OCI-LY7 (cell line): ENCODE measurements around the gene DPP10. TPM values are rescaled to one million over a fixed set of nuclear protein-coding genes. Genes with fewer than 3 reads are reported as not detected.
"Not testable (repeated sequence)": the region's sequence is repeated elsewhere in the genome, so short reads cannot be mapped to it uniquely, and the experiment has no call there.

Experiments used
- BruUV-seq: library from RNA; stranded (reverse); fragments of 400-500 nt; replicated peaks from 2 replicates; lab custom pipeline; 2021; lab: Mats Ljungman, UMichigan
- CTCF ChIA-PET: fragments of 300-600 bp; sonication (Branson Sonifier 250); formaldehyde crosslinking; loops from one replicate; lab custom pipeline; 2022; ENCODE audit warnings: antibody characterized with exemption; ENCODE audit not compliant: unreplicated experiment; lab: Charles Lee
- POLR2A ChIA-PET: fragments of 300-600 bp; sonication (Branson Sonifier 250); formaldehyde crosslinking; loops from one replicate; lab custom pipeline; 2022; ENCODE audit warnings: antibody characterized with exemption; lab: Charles Lee
- DNase-seq: peaks from one replicate; pipeline ENCODE4 v3.0.0-alpha.2; 2015; ENCODE audit warnings: low spot score
- H2AFZ ChIP-seq: fragments of 200-600 bp; sonication (generic), shearing (Covaris generic); 2 replicates; pipeline ENCODE4 v1.6.1; 2014; ENCODE audit warnings: mild to moderate bottlenecking, antibody characterized with exemption, low read length, moderate library complexity
- H3K27ac ChIP-seq: fragments of 200-600 bp; sonication (generic); 2 replicates; pipeline ENCODE4 v1.5.1; 2014; ENCODE audit warnings: mixed run types, low read depth, mild to moderate bottlenecking, moderate library complexity, low read length, inconsistent platforms; ENCODE audit not compliant: poor library complexity, severe bottlenecking
- H3K36me3 ChIP-seq: fragments of 200-600 bp; sonication (generic); 2 replicates; pipeline ENCODE4 v1.6.1; 2014; ENCODE audit warnings: mild to moderate bottlenecking, antibody characterized with exemption, low read length, moderate library complexity, mixed read lengths; ENCODE audit not compliant: insufficient read depth
- H3K4me1 ChIP-seq: fragments of 200-600 bp; sonication (generic); 2 replicates; pipeline ENCODE4 v1.5.1; 2014; ENCODE audit warnings: mild to moderate bottlenecking, low read length; ENCODE audit not compliant: insufficient read depth, poor library complexity, severe bottlenecking
- H3K4me2 ChIP-seq: fragments of 200-600 bp; sonication (generic); 2 replicates; pipeline ENCODE4 v1.6.1; 2014; ENCODE audit warnings: mild to moderate bottlenecking, low read length
- H3K4me3 ChIP-seq: fragments of 200-600 bp; sonication (generic); 2 replicates; pipeline ENCODE4 v1.5.1; 2014; ENCODE audit warnings: mild to moderate bottlenecking, low read depth, low read length; ENCODE audit not compliant: poor library complexity, severe bottlenecking
- H3K79me2 ChIP-seq: fragments of 200-600 bp; sonication (generic); 2 replicates; pipeline ENCODE4 v1.6.1; 2016; ENCODE audit warnings: low read depth, mild to moderate bottlenecking, low read length, moderate library complexity, mixed read lengths; ENCODE audit not compliant: insufficient read depth
- H3K9me2 ChIP-seq: fragments of 200-600 bp; sonication (generic); 2 replicates; pipeline ENCODE4 v1.6.1; 2016; ENCODE audit warnings: mild to moderate bottlenecking, low read length, mixed read lengths; ENCODE audit not compliant: insufficient read depth
- H3K9me3 ChIP-seq: fragments of 200-600 bp; sonication (generic); 2 replicates; pipeline ENCODE4 v1.6.1; 2014; ENCODE audit warnings: mild to moderate bottlenecking, mixed run types, low read length, mixed read lengths
- H4K20me1 ChIP-seq: fragments of 200-600 bp; sonication (generic); 2 replicates; pipeline ENCODE4 v1.6.1; 2014; ENCODE audit warnings: mild to moderate bottlenecking, antibody characterized with exemption, low read length, moderate library complexity, mixed read lengths; ENCODE audit not compliant: insufficient read depth
- CTCF ChIP-seq: fragments of 200-600 bp; sonication (generic); conservative IDR thresholded peaks from 2 replicates; pipeline ENCODE4 v1.5.1; 2014; ENCODE audit warnings: mild to moderate bottlenecking, antibody characterized with exemption, low read length, moderate library complexity, mixed read lengths
- EZH2phosphoT487 ChIP-seq: fragments of 200-600 bp; sonication (generic); IDR thresholded peaks from 2 replicates; pipeline ENCODE4 v1.6.1; 2018; ENCODE audit warnings: low read depth, borderline replicate concordance, mild to moderate bottlenecking, mixed run types, antibody characterized with exemption, low read length, moderate library complexity, mixed read lengths
- intact Hi-C: fragments of 100-400 bp; cut with micrococcal nuclease; formaldehyde crosslinking; loops from one replicate; pipeline ENCODE4 v1.10.0; 2022; ENCODE audit not compliant: unreplicated experiment
- total RNA-seq, 2 experiments: library from RNA; depleted of rRNA in 1 of 2; stranded (reverse); fragments of >200 nt in 1 of 2; shearing (Covaris generic) in 1 of 2; gene quantifications; 2 replicates each; pipeline ENCODE4 v1.2.3, GENCODE V29; 2014 to 2022

DPP10 gene
- total RNA-seq, 2 experiments from 2014 or later = not detected

- Histone ChIP-seq H3K9me2 (no peaks in the 10 kb centered on the region), H3K27ac (no peak overlapping the region), H3K79me2 (no peaks in the 10 kb centered on the region), H3K4me2 (no peak overlapping the region), H2AFZ (no peak overlapping the region), H4K20me1 (no peaks in the 10 kb centered on the region), H3K9me3 (no peaks in the 10 kb centered on the region), H3K4me3 (no peak overlapping the region), H3K4me1 (no peaks in the 10 kb centered on the region), H3K36me3 (no peaks in the 10 kb centered on the region)
- ChIA-PET CTCF (no interaction called here), POLR2A (no interaction called here)
- no TSS peak for BruUV-seq
- no peak for DNase-seq
- TF ChIP-seq CTCF = no peak
- TF ChIP-seq EZH2phosphoT487 = no peak
- intact Hi-C loops = no loop called here
These were observed 985.0 kb downstream of the DPP10 start for GRCh38 chr2:115427436-115427835.

- H3K9me3 ChIP-seq, H4K20me1 ChIP-seq, intact Hi-C loops, DNase-seq, BruUV-seq, CTCF ChIA-PET, H2AFZ ChIP-seq, H3K36me3 ChIP-seq, H3K27ac ChIP-seq, H3K4me2 ChIP-seq, H3K79me2 ChIP-seq, H3K4me3 ChIP-seq, H3K9me2 ChIP-seq, POLR2A ChIA-PET, H3K4me1 ChIP-seq: not testable (repeated sequence)
These were observed 998.3 kb downstream of the DPP10 start for GRCh38 chr2:115440746-115441145.

GRCh38 chr2:115443539-115444185 is 1001.2 kb downstream of the DPP10 start:
- Histone ChIP-seq H2AFZ (no peak overlapping the region), H3K4me1 (no peaks in the 10 kb centered on the region), H3K79me2 (no peaks in the 10 kb centered on the region), H3K9me3 (no peaks in the 10 kb centered on the region), H4K20me1 (no peaks in the 10 kb centered on the region), H3K9me2 (no peaks in the 10 kb centered on the region), H3K36me3 (no peaks in the 10 kb centered on the region), H3K4me2 (no peak overlapping the region), H3K4me3 (no peak overlapping the region), H3K27ac (no peak overlapping the region)
- intact Hi-C loops = no loop called here
- CTCF ChIA-PET = no interaction called here
- no peak for DNase-seq
- POLR2A ChIA-PET = no interaction called here
- BruUV-seq = no TSS peak
- no peak for TF ChIP-seq CTCF
- TF ChIP-seq EZH2phosphoT487 = no peak
